Prostate gland (tissue), 2 donors: ENCODE results near the gene AFAP1.

Source experiments
- POLR2A ChIP-seq: fragments of 450-650 bp; IDR thresholded peaks from one replicate; pipeline ENCODE4 v1.6.1; 2016; ENCODE audit warnings: antibody characterized with exemption, mild to moderate bottlenecking
- POLR2AphosphoS5 ChIP-seq: sonication (generic); formaldehyde crosslinking; IDR thresholded peaks from one replicate; pipeline ENCODE4 v1.6.1; 2017; ENCODE audit warnings: antibody characterized with exemption
- TF ChIP-seq, protein P1 (sequence below), 4 experiments: fragments of 200-600 bp in 2 of 4; fragments of 450-650 bp in 2 of 4; sonication (generic) in 2 of 4; IDR thresholded peaks; 1 replicate in 3 of 4; 2 replicates in 1 of 4; pipeline ENCODE4 v1.5.1; 2016 to 2019; ENCODE audit warnings: antibody characterized with exemption in 4 of 4, mild to moderate bottlenecking in 2 of 4, moderate library complexity in 2 of 4

DNA sequence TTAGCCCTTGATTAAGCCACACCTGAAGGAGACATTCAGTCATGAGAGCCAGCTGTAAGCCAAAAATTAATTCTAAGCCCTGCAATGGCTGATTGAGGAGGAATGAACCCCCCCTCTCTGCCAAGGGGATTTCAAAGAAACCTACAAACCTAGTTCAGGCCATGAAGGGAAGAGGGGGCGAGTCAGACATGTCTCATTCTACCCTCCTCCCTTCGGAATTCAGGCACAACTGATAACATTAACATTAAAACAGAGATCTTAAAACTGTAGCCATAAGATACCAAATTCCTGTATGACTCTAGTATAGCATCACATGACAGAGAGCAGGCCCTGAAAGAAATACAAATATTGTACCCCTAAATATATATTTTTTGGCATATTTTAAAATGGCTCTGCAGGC, 40.4 kb upstream of the AFAP1 start:
- TF ChIP-seq, protein P1, sequence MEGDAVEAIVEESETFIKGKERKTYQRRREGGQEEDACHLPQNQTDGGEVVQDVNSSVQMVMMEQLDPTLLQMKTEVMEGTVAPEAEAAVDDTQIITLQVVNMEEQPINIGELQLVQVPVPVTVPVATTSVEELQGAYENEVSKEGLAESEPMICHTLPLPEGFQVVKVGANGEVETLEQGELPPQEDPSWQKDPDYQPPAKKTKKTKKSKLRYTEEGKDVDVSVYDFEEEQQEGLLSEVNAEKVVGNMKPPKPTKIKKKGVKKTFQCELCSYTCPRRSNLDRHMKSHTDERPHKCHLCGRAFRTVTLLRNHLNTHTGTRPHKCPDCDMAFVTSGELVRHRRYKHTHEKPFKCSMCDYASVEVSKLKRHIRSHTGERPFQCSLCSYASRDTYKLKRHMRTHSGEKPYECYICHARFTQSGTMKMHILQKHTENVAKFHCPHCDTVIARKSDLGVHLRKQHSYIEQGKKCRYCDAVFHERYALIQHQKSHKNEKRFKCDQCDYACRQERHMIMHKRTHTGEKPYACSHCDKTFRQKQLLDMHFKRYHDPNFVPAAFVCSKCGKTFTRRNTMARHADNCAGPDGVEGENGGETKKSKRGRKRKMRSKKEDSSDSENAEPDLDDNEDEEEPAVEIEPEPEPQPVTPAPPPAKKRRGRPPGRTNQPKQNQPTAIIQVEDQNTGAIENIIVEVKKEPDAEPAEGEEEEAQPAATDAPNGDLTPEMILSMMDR (IDR thresholded peaks at IDR 0.05) = no peak
- TF ChIP-seq POLR2A (no peak), POLR2AphosphoS5 (no peak)
